Left ventricle myocardium inferior (tissue), 1 donor: ENCODE measurements around the gene CREB1. TPM values are rescaled to one million over a fixed set of nuclear protein-coding genes. Genes with fewer than 3 reads are reported as not detected.

Experiments used
- DNase-seq: peaks from one replicate; pipeline ENCODE4 v3.0.0-alpha.2; 2020
- H3K27ac ChIP-seq: fragments of 200-600 bp; replicated peaks from 2 replicates; pipeline ENCODE4 v1.8.0; 2021
- H3K27me3 ChIP-seq: fragments of 200-600 bp; 2 replicates; pipeline ENCODE4 v1.8.0; 2021; ENCODE audit warnings: low read depth
- H3K36me3 ChIP-seq: fragments of 200-600 bp; 2 replicates; pipeline ENCODE4 v1.8.0; 2021
- H3K4me1 ChIP-seq: fragments of 200-600 bp; 2 replicates; pipeline ENCODE4 v1.8.0; 2021
- H3K4me3 ChIP-seq: fragments of 200-600 bp; 2 replicates; pipeline ENCODE4 v1.8.0; 2021; ENCODE audit warnings: mild to moderate bottlenecking, moderate library complexity
- H3K9me3 ChIP-seq: fragments of 200-600 bp; replicated peaks from 2 replicates; pipeline ENCODE4 v1.8.0; 2021
- CTCF ChIP-seq: fragments of 200-600 bp; IDR thresholded peaks from 2 replicates; pipeline ENCODE4 v1.8.0; 2021; ENCODE audit warnings: antibody characterized with exemption, mild to moderate bottlenecking, borderline replicate concordance
- intact Hi-C: fragments of 100-400 bp; cut with micrococcal nuclease; formaldehyde crosslinking; loops from one replicate; pipeline ENCODE4 v1.11.0; 2022
- total RNA-seq: library from RNA; stranded (reverse); fragmentation: NEBNext Ultra II Directional; extraction: Animal tissue kit (Norgen Biotek cat#: 25700); gene quantifications from one replicate; pipeline ENCODE4 v1.2.1, GENCODE V29; 2021
- donor health status: DM: no; HTN: yes; CAD: no; lungs with severe emphysema.

Gene CREB1
- total RNA-seq, 1 donor from 2014 or later: 50.5 TPM

GRCh38 chr2:207532676-207533075, 2.9 kb downstream of the CREB1 start:
- Histone ChIP-seq H3K4me3 (peak overlapping the region; percentile 91), H3K9me3 (no peaks in the 10 kb centered on the region), H3K27me3 (no peaks in the 10 kb centered on the region), H3K27ac (peak overlapping the region; percentile 94), H3K36me3 (peaks cover 4% of the 10 kb centered on the region), H3K4me1 (peaks cover 82% of the 10 kb centered on the region)
- intact Hi-C loops: no loop called here
- no peak for TF ChIP-seq CTCF
- DNase-seq: no peak

GRCh38 chr2:207533461-207534008, 3.8 kb downstream of the CREB1 start:
- H3K27ac ChIP-seq: peak overlapping the region; percentile 94
- no peak for DNase-seq
- H3K36me3 ChIP-seq: peaks cover 4% of the 10 kb centered on the region
- H3K27me3 ChIP-seq: no peaks in the 10 kb centered on the region
- intact Hi-C loops: no loop called here
- peak overlapping the region; percentile 6 for H3K4me3 ChIP-seq
- peaks cover 81% of the 10 kb centered on the region for H3K4me1 ChIP-seq
- no peak for TF ChIP-seq CTCF
- no peaks in the 10 kb centered on the region for H3K9me3 ChIP-seq

- H3K36me3 ChIP-seq: peaks cover 4% of the 10 kb centered on the region
- no peak for TF ChIP-seq CTCF
- no peaks in the 10 kb centered on the region for H3K9me3 ChIP-seq
- H3K4me3 ChIP-seq: peak overlapping the region; percentile 6
- no peaks in the 10 kb centered on the region for H3K27me3 ChIP-seq
- H3K27ac ChIP-seq: peak overlapping the region; percentile 94
- no peak for DNase-seq
- H3K4me1 ChIP-seq: peaks cover 81% of the 10 kb centered on the region
- intact Hi-C loops: no loop called here
These were observed 4.7 kb downstream of the CREB1 start for GRCh38 chr2:207534417-207534816.

GRCh38 chr2:207539470-207539869, 9.7 kb downstream of the CREB1 start:
- Histone ChIP-seq H3K4me1 (peaks cover 74% of the 10 kb centered on the region), H3K27ac (no peak overlapping the region), H3K4me3 (no peak overlapping the region), H3K27me3 (no peaks in the 10 kb centered on the region), H3K36me3 (peaks cover 4% of the 10 kb centered on the region), H3K9me3 (no peaks in the 10 kb centered on the region)
- DNase-seq: no peak
- TF ChIP-seq CTCF: no peak
- intact Hi-C loops: no loop called here

GRCh38 chr2:207540431-207540830, 10.7 kb downstream of the CREB1 start:
- intact Hi-C loops: no loop called here
- Histone ChIP-seq H3K4me3 (no peak overlapping the region), H3K4me1 (peaks cover 64% of the 10 kb centered on the region), H3K36me3 (peaks cover 4% of the 10 kb centered on the region), H3K27me3 (no peaks in the 10 kb centered on the region), H3K9me3 (no peaks in the 10 kb centered on the region), H3K27ac (no peak overlapping the region)
- no peak for DNase-seq
- TF ChIP-seq CTCF: no peak
